HEK293T (cell line): ENCODE data around the gene RNF180.

Experiments used
- CTCF ChIA-PET: fragments of 350-600 bp; formaldehyde crosslinking; extraction: SDS; loops from one replicate; lab custom pipeline; 2021; ENCODE audit warnings: antibody characterized with exemption, inconsistent platforms; lab: Yijun Ruan, JAX
- POLR2A ChIA-PET: fragments of 350-600 bp; formaldehyde crosslinking; extraction: SDS; loops from one replicate; lab custom pipeline; 2020; ENCODE audit warnings: antibody characterized with exemption, inconsistent platforms; lab: Yijun Ruan, JAX
- DNase-seq: peaks from one replicate; pipeline ENCODE4 v3.0.0; 2012; ENCODE audit warnings: mixed read lengths; ENCODE audit errors: extremely low spot score
- ARNT ChIP-seq: fragments of 450-650 bp; IDR thresholded peaks from 2 replicates; pipeline ENCODE4 v1.6.1; 2017; ENCODE audit warnings: mild to moderate bottlenecking
- BHLHE40 ChIP-seq: fragments of 450-650 bp; IDR thresholded peaks from 2 replicates; pipeline ENCODE4 v1.6.1; 2016; ENCODE audit warnings: mild to moderate bottlenecking, moderate library complexity, borderline replicate concordance
- CTBP1 ChIP-seq: fragments of 450-650 bp; IDR thresholded peaks from 2 replicates; pipeline ENCODE4 v1.6.1; 2016; ENCODE audit warnings: borderline replicate concordance
- ELF4 ChIP-seq: fragments of 450-650 bp; IDR thresholded peaks from 2 replicates; pipeline ENCODE4 v1.6.1; 2017; ENCODE audit warnings: antibody characterized with exemption
- FOXA1 ChIP-seq: fragments of 450-650 bp; IDR thresholded peaks from 2 replicates; pipeline ENCODE4 v1.6.1; 2016; ENCODE audit warnings: mild to moderate bottlenecking
- FOXK2 ChIP-seq: fragments of 450-650 bp; IDR thresholded peaks from 2 replicates; pipeline ENCODE4 v1.6.1; 2016; ENCODE audit warnings: mild to moderate bottlenecking
- FOXM1 ChIP-seq: fragments of 450-650 bp; IDR thresholded peaks from 2 replicates; pipeline ENCODE4 v1.6.1; 2017; ENCODE audit warnings: mild to moderate bottlenecking, borderline replicate concordance
- HDGF ChIP-seq: fragments of 450-650 bp; IDR thresholded peaks from 2 replicates; pipeline ENCODE4 v1.6.1; 2017; ENCODE audit warnings: antibody characterized with exemption, borderline replicate concordance
- L3MBTL2 ChIP-seq: fragments of 450-650 bp; conservative IDR thresholded peaks from 2 replicates; pipeline ENCODE4 v1.6.1; 2016; ENCODE audit warnings: mild to moderate bottlenecking
- LEF1 ChIP-seq: fragments of 450-650 bp; IDR thresholded peaks from 2 replicates; pipeline ENCODE4 v1.6.1; 2017; ENCODE audit warnings: mild to moderate bottlenecking, borderline replicate concordance
- NFRKB ChIP-seq: fragments of 450-650 bp; IDR thresholded peaks from 2 replicates; pipeline ENCODE4 v1.6.1; 2016; ENCODE audit warnings: mild to moderate bottlenecking, moderate library complexity
- PKNOX1 ChIP-seq: fragments of 450-650 bp; IDR thresholded peaks from 2 replicates; pipeline ENCODE4 v1.6.1; 2016
- SP1 ChIP-seq: fragments of 450-650 bp; IDR thresholded peaks from 2 replicates; pipeline ENCODE4 v1.6.1; 2017
- SUZ12 ChIP-seq: fragments of 450-650 bp; IDR thresholded peaks from 2 replicates; pipeline ENCODE4 v1.6.1; 2016; ENCODE audit warnings: mild to moderate bottlenecking
- TARDBP ChIP-seq: fragments of 450-650 bp; IDR thresholded peaks from 2 replicates; pipeline ENCODE4 v1.6.1; 2016
- ZNF384 ChIP-seq: fragments of 450-650 bp; IDR thresholded peaks from 2 replicates; pipeline ENCODE4 v1.6.1; 2016

The RNF180 gene

GRCh38 chr5:64339769-64340168 is 174.1 kb downstream of the RNF180 start:
- POLR2A ChIA-PET = no interaction called here
- DNase-seq = no peak
- TF ChIP-seq ZNF384 (no peak), BHLHE40 (no peak), SUZ12 (no peak), TARDBP (no peak), PKNOX1 (no peak), LEF1 (no peak), ELF4 (no peak), FOXK2 (no peak)
- CTCF ChIA-PET = no interaction called here

- no peak for TF ChIP-seq ZNF384
- TF ChIP-seq FOXA1 = no peak
- TF ChIP-seq NFRKB = no peak
- ChIA-PET CTCF (no interaction called here), POLR2A (no interaction called here)
- no peak for DNase-seq
These were observed 174.7 kb downstream of the RNF180 start for GRCh38 chr5:64340293-64340692.

- ChIA-PET POLR2A (no interaction called here), CTCF (interaction anchor here (0.6 kb wide), 1 partner anchor 119 kb away, joined by 4 read pairs; no protein-coding TSS in a partner anchor)
- no peak for DNase-seq
- no peak for TF ChIP-seq ARNT
- no peak for TF ChIP-seq NFRKB
- TF ChIP-seq ELF4 = no peak
- no peak for TF ChIP-seq ZNF384
- TF ChIP-seq FOXK2 = no peak
- no peak for TF ChIP-seq L3MBTL2
- TF ChIP-seq PKNOX1 = no peak
- no peak for TF ChIP-seq FOXM1
These were observed 175.7 kb downstream of the RNF180 start for GRCh38 chr5:64341340-64341739.

GRCh38 chr5:64344501-64344900 is 178.9 kb downstream of the RNF180 start:
- TF ChIP-seq FOXM1 = no peak
- no peak for TF ChIP-seq L3MBTL2
- no peak for TF ChIP-seq BHLHE40
- no peak for TF ChIP-seq PKNOX1
- TF ChIP-seq ZNF384 = no peak
- no peak for TF ChIP-seq SP1
- CTCF ChIA-PET = no interaction called here
- POLR2A ChIA-PET = no interaction called here
- no peak for DNase-seq

GRCh38 chr5:64347309-64347708 is 181.7 kb downstream of the RNF180 start:
- no peak for TF ChIP-seq ELF4
- no peak for TF ChIP-seq FOXM1
- no peak for TF ChIP-seq ARNT
- no peak for TF ChIP-seq FOXK2
- no peak for TF ChIP-seq PKNOX1
- no peak for TF ChIP-seq LEF1
- TF ChIP-seq ZNF384 = no peak
- no peak for TF ChIP-seq TARDBP
- TF ChIP-seq BHLHE40 = no peak
- TF ChIP-seq FOXA1 = no peak
- TF ChIP-seq CTBP1 = no peak
- ChIA-PET POLR2A (no interaction called here), CTCF (interaction anchor here (0.7 kb wide), 1 partner anchor 248 kb away, joined by 3 read pairs; no protein-coding TSS in a partner anchor)
- DNase-seq = no peak

- no peak for DNase-seq
- POLR2A ChIA-PET = no interaction called here
- CTCF ChIA-PET = no interaction called here
- TF ChIP-seq ELF4 (no peak), L3MBTL2 (no peak), SUZ12 (no peak), ARNT (no peak), HDGF (no peak), BHLHE40 (no peak), TARDBP (no peak), ZNF384 (no peak), PKNOX1 (no peak), SP1 (no peak), CTBP1 (no peak), LEF1 (no peak), FOXA1 (no peak), NFRKB (no peak)
These were observed 198.8 kb downstream of the RNF180 start for GRCh38 chr5:64364426-64364825.
